Measurements from ENCODE around the gene PTDSS2. TPM values are rescaled to one million over a fixed set of nuclear protein-coding genes. Genes with fewer than 3 reads are reported as not detected.

PTDSS2 gene
- total and polyA plus RNA-seq, 2 of the 4 experiments (the other 2 are of a cell fraction), result 23.5 to 26.6 TPM

GRCh38 chr11:409600-410483 is 40.2 kb upstream of the PTDSS2 start:
- H3K23ac ChIP-seq (ENCODE audit: low read depth, low read length), result no peak overlapping the region
- no peaks in the 10 kb centered on the region; the same call in 1 of the 2 replicates for H3K27me3 ChIP-seq (ENCODE audit: control insufficient read depth, insufficient read depth, low read length)
- no peak overlapping the region for H2AK9ac ChIP-seq (replicated peaks; ENCODE audit: low read depth, low read length, poor library complexity)
- no peak overlapping the region for H3K56ac ChIP-seq (ENCODE audit: extremely low read depth, insufficient read depth, low read length)
- peaks cover 6% of the 10 kb centered on the region for H3K4me1 ChIP-seq (ENCODE audit: control insufficient read depth, insufficient read depth, low read length)
- H4K8ac ChIP-seq (ENCODE audit: low read depth in 2 of 2, low read length in 2 of 2), result no peak overlapping the region
- 0 out of 2 replicates have a peak, but pooled peaks cover 4% of the 10 kb centered on the region for H3K9me1 ChIP-seq (ENCODE audit: insufficient read depth, low read length)
- intact Hi-C loops (cut with micrococcal nuclease) (no loop called here), dilution Hi-C loops (cut with HindIII; ENCODE audit: low sequenced_read_pairs, unreplicated experiment) (no loop called here), in situ Hi-C loops (cut with MboI; ENCODE audit: low sequenced_read_pairs) (no loop called here)
- WGBS, 2 experiments (ENCODE audit: extremely low coverage in 2 of 2, insufficient read length in 1 of 2), result 63% methylated on average over 12 of the region's 18 CpGs; no CpG with 5 or more reads in 1 of the 2 experiments
- no peak overlapping the region for H2AFZ ChIP-seq (replicated peaks; ENCODE audit: low read length, poor library complexity)
- no peak overlapping the region for H3K14ac ChIP-seq (replicated peaks; ENCODE audit: low read depth, low read length)
- H2BK5ac ChIP-seq (ENCODE audit: low read depth, low read length, poor library complexity, severe bottlenecking), result no peak overlapping the region
- no peak overlapping the region for H2BK20ac ChIP-seq (ENCODE audit: low read depth, low read length)
- no peak for ATAC-seq (ENCODE audit: low read depth)
- H3K4me2 ChIP-seq (ENCODE audit: low read depth, low read length), result no peak overlapping the region
- H3K27ac ChIP-seq (ENCODE audit: insufficient read depth, low read length), result no peak overlapping the region
- CTCF ChIA-PET, result no interaction called here
- H2BK15ac ChIP-seq (ENCODE audit: low read depth, low read length), result no peak overlapping the region
- POLR2A ChIA-PET (ENCODE audit: unreplicated experiment), result no interaction called here
- H3K36me3 ChIP-seq (ENCODE audit: control insufficient read depth, insufficient read depth, low read length), result no peaks in the 10 kb centered on the region
- H4K91ac ChIP-seq (ENCODE audit: insufficient read depth, low read depth, low read length), result no peak overlapping the region
- no peak overlapping the region; the same call in 1 of the 2 replicates for H2AK5ac ChIP-seq (ENCODE audit: low read depth, low read length)
- H4K5ac ChIP-seq (ENCODE audit: low read depth, low read length), result no peak overlapping the region
- BruUV-seq (replicated peaks), result no TSS peak
- H4K20me1 ChIP-seq (ENCODE audit: insufficient read depth, low read length), result no peaks in the 10 kb centered on the region
- H3K4ac ChIP-seq (ENCODE audit: low read depth, low read length), result no peak overlapping the region
- H3K79me1 ChIP-seq (ENCODE audit: low read depth in 1 of 2, low read length in 2 of 2), result no peaks in the 10 kb centered on the region
- DNase-seq, result no peak
- H3K4me3 ChIP-seq (ENCODE audit: insufficient read depth, low read depth, low read length), result no peak overlapping the region
- no peak overlapping the region for H3K18ac ChIP-seq (ENCODE audit: low read depth, low read length)
- H3K9me3 ChIP-seq (ENCODE audit: control insufficient read depth, insufficient read depth, low read length), result no peaks in the 10 kb centered on the region
- no peak overlapping the region for H2BK120ac ChIP-seq (ENCODE audit: low read depth, low read length)
- H3K9ac ChIP-seq (ENCODE audit: low read depth, low read length), result no peak overlapping the region
- no peak for TF ChIP-seq MAZ (IDR thresholded peaks at IDR 0.05; ENCODE audit: borderline replicate concordance, low read depth, low read length)
- no peak for TF ChIP-seq CHD1 (IDR thresholded peaks at IDR 0.05; ENCODE audit: low read depth, low read length)
- no peak for TF ChIP-seq MAFK (IDR thresholded peaks at IDR 0.05; ENCODE audit: low read depth, low read length)
- no peak for TF ChIP-seq RAD21 (IDR thresholded peaks at IDR 0.05; ENCODE audit: low read length)
- no peak for TF ChIP-seq RCOR1 (IDR thresholded peaks at IDR 0.05; ENCODE audit: insufficient replicate concordance, low read length)
- TF ChIP-seq RFX5 (IDR thresholded peaks at IDR 0.05; ENCODE audit: low read depth, low read length), result no peak
- TF ChIP-seq ELK1 (IDR thresholded peaks at IDR 0.05; ENCODE audit: borderline replicate concordance, low read depth, low read length), result no peak
- no peak for TF ChIP-seq CTCF (conservative IDR thresholded peaks at IDR 0.05; ENCODE audit: low read depth, low read length)
- TF ChIP-seq BHLHE40 (IDR thresholded peaks at IDR 0.05; ENCODE audit: low read depth, low read length), result no peak
- TF ChIP-seq POLR2A (IDR thresholded peaks at IDR 0.05; ENCODE audit: low read depth, low read length), result no peak
- TF ChIP-seq SMC3 (IDR thresholded peaks at IDR 0.05; ENCODE audit: low read depth, low read length), result no peak
- no peak for TF ChIP-seq FOS (IDR thresholded peaks at IDR 0.05; ENCODE audit: low read depth, low read length)
- TF ChIP-seq CEBPB (IDR thresholded peaks at IDR 0.05; ENCODE audit: low read depth, low read length), result no peak
- TF ChIP-seq MXI1 (IDR thresholded peaks at IDR 0.05; ENCODE audit: borderline replicate concordance, low read depth, low read length), result no peak
- TF ChIP-seq NFE2L2 (IDR thresholded peaks at IDR 0.05; ENCODE audit: low read depth, low read length), result no peak
